Measurements from ENCODE around the gene TMPRSS12.
"Not testable (repeated sequence)": the region's sequence is repeated elsewhere in the genome, so short reads cannot be mapped to it uniquely, and the experiment has no call there.

TMPRSS12 gene

DNA sequence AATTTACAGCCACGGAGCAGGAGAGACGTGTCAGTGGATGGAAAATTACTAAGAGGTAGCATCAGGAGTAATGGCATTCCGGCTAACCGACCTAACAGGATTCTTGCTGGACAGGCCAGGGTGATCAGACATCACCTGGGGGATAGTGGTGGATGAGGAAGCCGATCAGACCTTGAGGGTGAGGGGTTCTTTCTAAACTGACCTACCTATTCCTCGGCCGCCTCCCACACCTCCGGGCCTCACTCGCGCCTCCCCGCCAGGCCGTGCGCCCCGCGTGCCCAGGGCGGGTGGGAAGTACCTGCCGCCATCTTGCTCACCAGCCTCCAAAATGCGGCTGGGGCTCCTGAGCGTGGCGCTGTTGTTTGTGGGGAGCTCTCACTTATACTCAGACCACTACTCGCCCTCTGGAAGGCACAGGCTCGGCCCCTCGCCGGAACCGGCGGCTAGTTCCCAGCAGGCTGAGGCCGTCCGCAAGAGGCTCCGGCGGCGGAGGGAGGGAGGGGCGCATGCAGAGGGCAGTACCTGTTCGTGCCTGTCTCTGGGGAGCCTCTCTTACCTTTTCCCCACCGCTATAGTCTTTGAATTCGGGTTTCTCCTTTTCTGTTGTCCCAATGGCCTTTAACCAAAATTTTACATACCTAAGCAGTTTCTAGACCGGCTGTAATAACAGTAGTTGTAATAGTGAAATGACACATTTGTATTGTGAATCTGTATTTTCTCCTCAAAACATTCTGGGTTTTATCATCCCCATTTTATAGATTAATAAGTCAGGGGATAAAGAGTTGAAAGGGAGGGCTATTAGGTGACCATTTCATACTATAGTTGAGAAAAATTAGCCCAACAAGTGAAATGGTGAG is at the start of gene TMPRSS12:
TSS of gene TMPRSS12 (plus strand) at position 290 of the 857 bp plus-strand sequence. CDS start at position 329, 39 bp downstream.
- no peak for DNase-seq

- DNase-seq: no peak
Observed at GRCh38 chr12:50799908-50800307, 42.8 kb upstream of the TMPRSS12 start.

DNA sequence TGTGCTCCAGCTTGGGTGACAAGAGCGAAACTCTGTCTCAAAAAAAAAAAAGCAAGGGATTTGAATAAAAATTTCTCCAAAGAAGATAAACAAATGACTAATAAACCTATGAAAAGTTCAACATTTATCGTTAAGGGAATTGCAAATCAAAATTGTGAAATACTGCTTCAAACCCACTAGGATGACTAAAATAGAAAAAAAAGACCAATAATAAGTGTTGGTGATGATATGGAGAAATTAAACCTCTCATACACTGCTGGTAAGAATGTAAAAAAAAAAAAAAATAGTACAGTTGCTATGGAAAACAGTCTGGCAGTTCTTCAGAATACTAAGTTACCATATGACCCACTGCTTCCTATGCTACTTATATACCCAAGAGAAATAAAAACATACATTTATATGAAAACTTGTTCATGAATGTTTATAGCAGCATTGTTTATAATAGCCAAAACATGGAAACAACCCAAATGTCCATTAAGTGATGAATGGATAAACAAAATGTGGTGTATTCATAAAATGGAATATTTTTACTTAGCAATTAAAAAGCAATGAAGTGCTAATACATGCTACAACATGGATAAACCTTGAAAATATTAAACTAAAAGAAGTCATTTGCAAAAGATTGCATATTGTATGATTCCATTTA is 39.4 kb upstream of the TMPRSS12 start:
- no peak for DNase-seq

GRCh38 chr12:50806176-50806575 is 36.5 kb upstream of the TMPRSS12 start:
- no peak for DNase-seq

- DNase-seq: not testable (repeated sequence)
Observed at GRCh38 chr12:50809131-50809530, 33.6 kb upstream of the TMPRSS12 start.

DNA sequence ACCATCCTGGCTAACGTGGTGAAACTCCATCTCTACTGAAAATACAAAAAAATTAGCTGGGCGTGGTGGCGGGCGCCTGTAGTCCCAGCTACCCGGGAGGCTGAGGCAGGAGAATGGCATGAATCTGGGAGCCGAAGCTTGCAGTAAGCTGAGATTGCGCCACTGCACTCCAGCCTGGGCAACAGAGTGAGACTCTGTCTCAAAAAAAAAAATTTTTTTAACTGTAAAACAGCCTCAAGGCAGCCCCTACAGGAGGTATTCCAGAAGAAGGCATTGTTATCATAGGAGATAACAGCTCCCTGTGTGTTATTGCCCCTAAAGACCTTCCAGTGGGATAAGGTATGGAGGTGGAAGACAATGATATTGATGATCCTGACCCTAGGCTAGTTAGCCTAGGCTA is 27.8 kb upstream of the TMPRSS12 start:
- DNase-seq: not testable (repeated sequence)

DNA sequence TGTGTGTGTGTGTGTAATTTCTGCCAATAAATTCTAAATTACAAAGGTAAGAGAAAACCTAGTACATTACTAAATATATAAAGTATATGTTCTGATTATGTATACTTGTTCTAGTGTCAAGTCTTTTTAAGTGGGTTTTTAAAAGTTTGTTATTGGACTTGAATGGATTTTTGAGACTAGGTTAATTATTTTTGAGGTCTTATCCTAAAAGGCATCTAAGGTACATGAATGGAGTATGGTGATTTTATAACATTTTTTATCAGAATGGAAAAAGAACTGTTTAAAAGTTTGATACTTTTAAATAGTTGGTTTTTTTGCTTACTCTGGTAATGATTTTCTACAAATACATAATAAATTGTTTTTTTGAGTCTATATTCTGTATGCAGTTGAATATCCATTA is 22.5 kb upstream of the TMPRSS12 start:
- DNase-seq: no peak

- DNase-seq: no peak
Observed at GRCh38 chr12:50822082-50822481, 20.6 kb upstream of the TMPRSS12 start.

DNA sequence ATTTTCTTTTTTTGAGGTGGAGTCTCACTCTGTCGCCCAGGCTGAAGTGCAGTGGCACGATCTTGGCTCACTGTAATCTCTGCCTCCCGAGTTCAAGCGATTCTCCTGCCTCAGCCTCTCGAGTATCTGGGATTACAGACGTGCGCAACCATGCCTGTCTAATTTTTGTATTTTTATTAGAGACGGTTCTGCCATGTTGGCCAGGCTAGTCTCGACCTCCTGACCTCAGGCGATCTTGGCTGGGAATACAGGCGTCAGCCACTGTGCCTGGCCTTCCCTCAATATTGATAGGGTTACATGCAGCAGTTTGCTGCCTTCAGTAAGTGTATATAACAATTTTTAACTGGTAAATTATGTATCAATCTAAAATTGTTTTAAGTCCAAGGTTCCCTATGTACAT is 19.0 kb upstream of the TMPRSS12 start:
- not testable (repeated sequence) for DNase-seq

GRCh38 chr12:50824914-50825313 is 17.8 kb upstream of the TMPRSS12 start:
- no peak for DNase-seq

DNA sequence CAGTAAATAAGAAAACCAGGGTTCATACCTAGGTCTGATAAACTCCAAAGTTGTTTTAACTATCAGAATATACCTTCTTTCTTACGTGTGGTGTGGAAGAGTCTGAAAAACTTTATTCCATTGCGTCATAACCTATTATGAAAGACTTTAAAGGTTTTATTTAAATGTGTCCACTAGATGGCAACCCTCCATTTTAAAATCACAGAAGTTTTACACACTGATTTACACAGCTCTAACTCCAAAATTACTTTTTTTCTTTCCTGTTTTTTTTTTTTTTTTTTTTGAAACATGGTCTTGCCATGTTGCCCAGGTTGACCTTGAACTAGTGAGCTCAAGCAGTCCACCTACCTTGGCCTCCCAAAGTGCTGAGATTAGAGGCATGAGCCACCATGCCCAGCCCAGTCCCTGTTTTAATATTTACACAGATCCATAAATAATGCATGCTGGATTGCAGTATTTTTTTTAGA is 17.3 kb upstream of the TMPRSS12 start:
- DNase-seq: no peak

- no peak for DNase-seq
Observed at GRCh38 chr12:50828121-50828520, 14.6 kb upstream of the TMPRSS12 start.

- DNase-seq: no peak
Observed at GRCh38 chr12:50828886-50829285, 13.8 kb upstream of the TMPRSS12 start.

DNA sequence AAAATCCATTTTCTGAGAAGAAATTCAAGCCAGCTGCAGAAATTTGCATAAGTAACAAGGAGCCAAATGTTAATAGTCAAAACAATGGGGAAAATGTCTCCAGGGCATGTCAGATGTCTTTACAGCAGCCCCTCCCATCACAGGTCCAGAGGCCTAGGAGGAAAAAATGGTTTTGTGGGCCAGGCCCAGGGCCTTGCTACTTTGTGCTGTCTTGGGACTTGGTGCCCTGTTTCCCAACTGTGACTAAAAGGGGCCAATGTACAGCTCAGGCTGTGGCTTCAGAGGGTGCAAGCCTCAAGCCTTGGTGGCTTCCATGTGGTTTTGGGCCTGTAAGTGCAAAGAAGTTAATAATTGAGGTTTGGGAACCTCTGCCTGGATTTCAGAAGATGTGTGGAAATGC is 8.9 kb upstream of the TMPRSS12 start:
- DNase-seq: not testable (repeated sequence)

- no peak for DNase-seq
Observed at GRCh38 chr12:50839042-50839441, 3.7 kb upstream of the TMPRSS12 start.

DNA sequence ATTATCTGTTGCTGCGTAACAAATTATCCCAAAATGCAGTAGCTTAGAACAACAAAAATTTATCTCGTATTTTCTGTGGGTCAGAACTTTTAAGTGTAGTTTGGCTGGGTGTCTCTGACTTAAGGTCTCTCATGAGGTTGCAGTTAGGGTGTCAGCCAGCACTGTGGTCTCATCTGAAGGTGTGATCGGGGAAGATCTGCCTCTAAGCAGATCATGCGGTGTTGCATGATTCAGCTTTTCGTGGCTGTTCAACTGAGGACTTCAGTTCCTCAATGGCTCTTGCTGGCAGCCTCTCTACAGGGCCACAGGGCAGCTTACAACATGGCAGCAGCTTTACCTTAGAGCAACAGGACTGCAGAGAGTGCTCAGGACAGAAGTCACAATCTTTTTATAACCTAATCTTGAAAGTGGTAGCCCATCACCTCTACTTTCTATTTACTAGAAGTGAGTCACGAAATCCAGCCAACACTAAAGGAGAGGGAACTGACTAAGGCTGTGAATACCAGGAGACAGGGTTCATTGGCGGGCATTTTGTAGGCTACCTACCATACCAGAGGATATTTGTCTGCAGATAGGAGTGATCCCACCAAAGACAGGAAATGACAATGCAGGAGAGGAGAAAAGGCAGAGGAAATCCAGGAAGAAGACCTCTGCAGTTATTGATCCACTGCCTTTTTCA is 1.8 kb upstream of the TMPRSS12 start:
- DNase-seq: no peak

DNA sequence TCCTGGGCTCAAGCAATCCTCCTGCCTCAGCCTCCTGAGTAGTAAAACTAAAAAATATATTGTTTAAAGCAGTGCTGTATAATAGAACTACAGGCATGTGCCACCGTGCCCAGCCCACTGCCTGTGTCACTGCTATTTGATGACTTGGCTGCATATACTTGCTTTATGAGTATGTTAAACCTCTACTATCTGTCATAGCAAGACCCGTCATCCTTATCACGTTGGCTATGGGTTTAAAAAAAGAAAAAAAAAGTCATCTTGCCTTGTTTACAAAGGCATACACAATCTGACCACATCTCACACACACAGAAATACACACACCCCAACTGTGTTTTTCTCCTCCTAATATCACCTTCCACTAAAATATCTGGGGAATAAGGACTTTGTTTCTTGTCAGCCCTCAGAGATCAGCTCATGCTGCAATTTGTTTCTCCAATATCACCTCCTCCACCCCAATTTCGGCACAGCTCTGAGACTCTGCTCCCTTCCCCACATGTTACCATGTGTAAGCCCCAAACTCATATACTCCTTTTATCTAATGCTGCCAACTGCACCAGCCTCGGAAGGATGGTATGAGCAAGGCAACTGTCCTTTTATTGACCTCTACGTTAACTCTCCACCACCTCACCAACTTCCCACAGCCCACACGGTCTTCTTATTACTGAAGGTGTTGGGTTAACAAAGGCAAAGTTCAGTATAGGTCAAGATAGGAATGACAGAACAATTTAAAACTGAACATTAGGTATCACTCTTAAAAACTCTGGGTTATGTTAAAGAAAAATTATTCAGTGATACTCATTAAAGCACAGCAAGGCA is 802 bp upstream of the TMPRSS12 start:
- no peak for DNase-seq

DNA sequence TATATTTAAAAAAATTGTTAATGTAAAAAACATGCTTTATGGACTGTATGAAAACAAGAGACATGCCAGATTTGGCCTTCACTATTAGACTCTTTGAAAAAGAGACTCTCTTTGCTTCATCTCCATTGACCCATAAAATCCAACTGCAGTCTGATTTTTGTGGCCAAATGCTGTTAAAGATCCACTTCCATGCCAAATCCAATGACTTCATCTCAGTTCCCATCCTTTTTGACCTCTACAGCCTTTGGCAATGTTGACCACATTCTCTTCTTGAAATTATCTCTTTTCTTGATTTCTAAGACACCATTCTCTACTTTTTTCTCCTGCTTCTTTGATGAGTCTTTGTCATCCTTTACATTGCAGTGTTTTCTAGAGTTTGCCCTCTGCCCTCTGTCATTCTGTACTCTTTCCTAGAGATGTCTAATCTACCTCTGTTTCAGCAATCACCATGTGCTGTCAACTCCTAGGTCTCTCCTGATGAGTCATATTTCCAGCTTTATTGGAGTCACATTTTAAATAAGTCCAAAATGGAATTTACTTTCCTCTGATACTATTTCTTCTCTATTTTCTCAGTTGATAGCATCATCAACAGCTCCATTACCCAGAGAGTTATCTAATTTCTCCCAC is 2.4 kb downstream of the TMPRSS12 start:
- DNase-seq: no peak

DNA sequence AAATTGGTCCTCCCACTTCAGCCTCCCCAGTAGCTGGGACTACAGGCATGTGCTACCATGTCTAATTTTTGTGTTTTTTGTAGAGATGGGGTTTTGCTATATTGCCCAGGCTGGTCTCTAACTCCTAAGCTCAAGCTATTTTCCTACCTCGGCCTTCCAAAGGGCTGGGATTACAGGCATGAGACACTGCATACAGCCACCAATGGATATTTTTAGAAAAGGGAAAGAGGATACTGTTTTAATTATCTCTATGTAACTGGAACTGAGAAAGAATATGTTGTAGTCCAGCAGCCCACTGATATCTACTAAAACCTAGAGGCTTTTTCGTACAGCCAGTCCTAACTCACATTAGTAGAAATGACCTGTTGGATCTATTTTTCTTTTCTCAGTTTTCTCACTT is 6.2 kb downstream of the TMPRSS12 start:
- DNase-seq: no peak

DNA sequence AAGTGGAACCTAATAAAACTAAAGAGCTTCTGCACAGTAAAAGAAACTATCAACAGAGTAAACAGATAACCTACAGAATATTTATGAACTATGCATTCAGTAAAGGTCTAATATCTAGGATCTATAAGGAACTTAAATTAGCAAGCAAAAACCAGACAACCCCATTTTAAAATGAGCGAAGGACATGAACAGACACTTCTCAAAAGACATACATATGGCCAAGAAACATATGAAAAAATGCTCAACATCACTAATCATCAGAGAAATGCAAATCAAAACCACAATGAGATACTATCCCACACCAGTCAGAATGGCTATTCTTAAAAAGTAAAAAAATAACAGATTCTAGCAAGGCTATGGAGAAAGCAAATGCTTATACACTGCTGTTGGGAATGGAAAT is 12.5 kb downstream of the TMPRSS12 start:
- not testable (repeated sequence) for DNase-seq

DNA sequence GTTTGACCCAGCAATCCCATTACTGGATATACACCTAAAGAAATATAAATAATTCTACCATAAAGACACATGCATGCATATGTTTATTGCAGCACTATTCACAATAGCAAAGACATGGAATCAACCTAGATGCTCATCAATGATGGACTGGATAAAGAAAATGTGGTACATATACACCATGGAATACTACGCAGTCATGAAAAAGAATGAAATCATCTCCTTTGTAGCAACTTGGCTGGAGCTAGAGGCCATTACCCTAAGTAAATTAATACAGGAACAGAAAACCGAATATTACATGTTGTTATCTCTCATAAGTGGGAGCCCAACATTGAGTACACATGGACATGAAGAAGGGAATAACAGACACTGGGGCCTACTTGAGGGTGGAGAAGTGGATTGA is 13.0 kb downstream of the TMPRSS12 start:
- not testable (repeated sequence) for DNase-seq

GRCh38 chr12:50859621-50860310 is 17.0 kb downstream of the TMPRSS12 start:
- DNase-seq: no peak

All from activated CD4-positive, alpha-beta T cell treated with anti-CD3 and anti-CD28 coated beads, Interleukin-2, amount 50 U/mL, for 48 hours (primary cell).